Thymus (tissue), 11 donors: Measurements from ENCODE around the gene SLC1A4. TPM values are rescaled to one million over a fixed set of nuclear protein-coding genes. Genes with fewer than 3 reads are reported as not detected.
A peak's percentile ranks its signal among the peaks of the same experiment; 100 is the strongest.

Experiments
- DNase-seq, 9 donors: peaks; one replicate each; pipeline ENCODE4 v3.0.0-alpha.2; 2013; ENCODE audit warnings: low spot score in 9 of 9, low read depth in 6 of 9, missing footprints in 1 of 9
- H3K27ac ChIP-seq, 2 donors: one replicate each; pipeline ENCODE4 v1.5.1; 2013; ENCODE audit warnings: control low read depth in 1 of 2, low read depth in 1 of 2, low read length in 1 of 2, mild to moderate bottlenecking in 1 of 2, moderate library complexity in 1 of 2
- H3K27me3 ChIP-seq, 2 donors: one replicate each; pipeline ENCODE4 v1.5.1; 2013; ENCODE audit warnings: low read length in 1 of 2; ENCODE audit not compliant: control insufficient read depth in 2 of 2, insufficient read depth in 1 of 2
- H3K36me3 ChIP-seq, 2 donors: one replicate each; pipeline ENCODE4 v1.5.1; 2013; ENCODE audit warnings: low read length in 1 of 2, mild to moderate bottlenecking in 1 of 2, moderate library complexity in 1 of 2; ENCODE audit not compliant: control insufficient read depth in 2 of 2, insufficient read depth in 2 of 2
- H3K4me1 ChIP-seq, 2 donors: one replicate each; pipeline ENCODE4 v1.5.1; 2013; ENCODE audit warnings: low read length in 2 of 2; ENCODE audit not compliant: control insufficient read depth in 2 of 2, insufficient read depth in 2 of 2
- H3K4me3 ChIP-seq, 2 donors: one replicate each; pipeline ENCODE4 v1.5.1; 2013; ENCODE audit warnings: low read length in 2 of 2, control low read depth in 1 of 2, mild to moderate bottlenecking in 1 of 2
- H3K9me3 ChIP-seq, 2 donors: one replicate each; pipeline ENCODE4 v1.5.1; 2013; ENCODE audit warnings: low read length in 1 of 2, mild to moderate bottlenecking in 1 of 2; ENCODE audit not compliant: control insufficient read depth in 2 of 2, insufficient read depth in 1 of 2
- WGBS: extraction: QIAGEN DNeasy Blood & Tissue Kit; methylation state at CpG from one replicate; pipeline ENCODE4 v1.1.7; 2013; 5-methylcytosine and 5-hydroxymethylcytosine counted together
- polyA plus RNA-seq: library from polyadenylated mRNA; stranded (reverse); fragments of 200-250 nt; gene quantifications from one replicate; pipeline ENCODE4 v1.2.3, GENCODE V29; 2013
- total RNA-seq: library from RNA; stranded (reverse); fragments of 120-200 nt; gene quantifications from one replicate; pipeline ENCODE4 v1.2.4, GENCODE V29; 2013
- donor health status: healthy.

Gene SLC1A4
- total and polyA plus RNA-seq, 2 donors = 4.9 to 12.5 TPM

DNA sequence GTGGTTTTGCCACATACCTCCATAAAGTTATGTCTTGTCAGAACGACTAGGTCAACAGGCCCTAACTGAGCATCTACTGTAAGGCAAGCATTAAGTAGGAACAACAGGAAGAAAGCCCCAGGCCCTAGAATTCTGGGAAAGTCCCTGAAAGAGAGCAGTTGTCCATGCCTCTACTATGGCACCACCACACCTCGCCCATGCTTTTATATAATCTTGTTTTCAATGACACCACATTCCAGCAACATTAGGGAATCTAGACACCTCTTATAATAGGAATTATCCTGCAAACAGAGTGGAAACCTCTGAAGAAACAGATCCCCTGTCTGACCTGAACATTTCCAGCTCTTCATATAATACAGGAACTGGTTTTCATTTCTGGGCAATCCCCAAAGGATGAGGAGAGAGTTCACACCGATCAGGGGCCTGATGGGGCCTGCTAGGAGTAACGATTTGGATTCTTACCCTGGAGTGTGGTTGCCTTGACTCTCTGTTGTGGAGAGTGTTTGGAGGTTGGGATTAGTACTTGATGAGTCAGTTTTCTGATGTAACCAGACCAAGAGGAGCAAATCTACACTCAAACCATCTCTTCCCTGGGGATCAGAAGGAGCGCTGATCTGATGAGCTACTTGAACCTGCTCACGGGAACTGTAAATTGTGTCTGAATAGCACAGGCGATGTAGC lies 35.1 kb downstream of the SLC1A4 start:
- DNase-seq = no peak
- Histone ChIP-seq H3K27me3 (no peaks in the 10 kb centered on the region), H3K4me1 (peaks cover 9 to 13% of the 10 kb centered on the region in 2 donors), H3K9me3 (no peaks in the 10 kb centered on the region), H3K27ac (no peak overlapping the region), H3K36me3 (peaks cover 39 to 55% of the 10 kb centered on the region in 2 donors), H3K4me3 (no peak overlapping the region)
- 97% methylated on average over 7 of the region's 7 CpGs for WGBS

DNA sequence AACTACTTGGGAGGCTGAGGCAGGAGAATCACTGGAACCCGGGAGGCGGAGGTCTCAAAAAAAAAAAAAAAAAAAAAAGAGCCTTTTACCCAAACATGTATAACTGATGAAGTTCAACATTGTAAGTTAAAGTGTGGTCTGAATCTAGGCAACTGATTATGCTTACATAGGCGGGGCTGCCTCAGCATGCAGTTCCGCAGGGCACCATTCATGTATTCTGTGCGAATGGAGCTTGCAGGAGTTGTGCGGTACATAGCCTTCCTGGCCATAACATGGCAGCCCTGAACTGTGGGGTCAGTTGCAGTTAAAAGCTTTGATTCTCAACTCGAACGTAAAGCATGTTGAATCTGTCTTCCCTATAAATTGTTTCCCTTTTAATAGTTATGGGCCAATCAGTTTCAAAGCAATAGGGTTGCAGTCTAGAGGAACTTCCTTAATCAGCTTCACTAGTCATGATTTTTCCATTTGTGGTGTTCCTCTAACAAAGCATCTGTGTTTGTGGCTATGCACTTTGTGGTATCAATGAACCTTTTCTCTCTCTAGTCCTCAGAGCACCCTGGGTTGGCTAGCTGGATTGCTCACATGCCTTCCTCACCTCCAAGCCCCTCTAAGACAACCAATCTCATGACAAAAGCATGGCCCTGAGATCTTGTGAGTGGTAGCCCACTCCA lies 36.4 kb downstream of the SLC1A4 start:
- Histone ChIP-seq H3K4me1 (peaks cover 14 to 26% of the 10 kb centered on the region in 2 donors), H3K36me3 (peaks cover 26 to 44% of the 10 kb centered on the region in 2 donors)

DNA sequence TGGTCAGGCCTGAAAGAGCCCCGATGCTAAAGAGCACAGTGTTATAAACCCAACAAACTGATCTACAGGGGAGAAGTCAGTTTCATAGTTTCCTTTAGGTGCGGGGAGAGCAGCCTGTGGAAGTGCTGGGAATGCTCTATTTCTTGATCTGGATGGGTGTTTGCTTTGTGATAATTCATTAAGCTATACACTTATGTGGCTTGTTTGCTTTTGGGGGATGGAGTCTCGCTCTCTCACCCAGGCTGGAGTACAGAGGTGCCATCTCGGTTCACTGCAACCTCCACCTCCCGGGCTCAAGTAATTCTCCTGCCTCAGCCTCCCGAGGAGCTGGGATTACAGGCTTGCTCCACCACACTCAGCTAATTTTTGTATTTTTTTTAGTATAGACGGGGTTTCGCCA lies 37.0 kb downstream of the SLC1A4 start:
- no peak for DNase-seq
- H3K27ac ChIP-seq = no peak overlapping the region
- peaks cover 19 to 32% of the 10 kb centered on the region in 2 donors for H3K4me1 ChIP-seq
- H3K36me3 ChIP-seq = peaks cover 20 to 38% of the 10 kb centered on the region in 2 donors
- no peak overlapping the region for H3K4me3 ChIP-seq
- no peaks in the 10 kb centered on the region for H3K9me3 ChIP-seq
- whole genome bisulfite sequencing = 97% methylated on average over 8 of the region's 8 CpGs
- H3K27me3 ChIP-seq = no peaks in the 10 kb centered on the region

More for the DNA sequence above, 36.4 kb downstream of the SLC1A4 start:
- DNase-seq = no peak
- Histone ChIP-seq H3K4me3 (no peak overlapping the region), H3K27me3 (no peaks in the 10 kb centered on the region), H3K27ac (no peak overlapping the region), H3K9me3 (no peaks in the 10 kb centered on the region)
- 80% methylated on average over 8 of the region's 8 CpGs for WGBS

DNA sequence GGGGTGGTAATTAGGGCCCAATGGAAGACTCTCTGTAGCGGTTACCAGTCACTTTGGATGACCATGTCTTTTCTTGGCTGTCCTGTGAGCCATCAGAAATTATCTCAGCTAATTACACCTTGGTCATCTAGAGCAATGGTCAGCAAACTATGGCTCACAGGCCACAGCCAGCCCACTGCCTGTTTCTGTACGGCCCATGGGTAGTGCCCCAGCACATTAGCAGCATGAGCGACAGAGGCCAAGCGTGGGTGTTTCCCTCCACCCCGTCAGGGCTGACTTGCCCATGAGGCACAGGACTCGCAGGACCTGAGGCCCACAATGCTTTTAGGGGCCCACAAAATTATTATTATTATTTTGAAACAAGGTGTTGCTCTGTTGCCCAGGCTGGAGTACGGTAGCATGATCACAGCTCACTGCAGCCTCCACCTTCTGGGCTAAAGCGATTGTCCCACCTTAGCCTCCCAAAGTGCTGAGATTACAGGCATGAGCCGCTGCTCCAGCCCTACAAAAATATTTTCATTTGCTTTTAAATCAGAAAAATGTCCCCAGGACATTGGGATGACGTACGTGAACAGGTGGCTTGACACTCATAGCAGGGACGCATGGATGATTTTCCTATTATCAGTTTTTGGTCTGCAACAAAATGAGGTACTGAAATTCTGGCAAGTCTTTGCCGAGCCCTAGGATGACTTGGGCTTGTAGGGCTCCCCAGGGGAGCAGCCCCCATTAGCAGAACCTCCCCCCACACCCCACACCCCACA lies 37.7 kb downstream of the SLC1A4 start:
- DNase-seq = no peak
- peaks cover 15 to 31% of the 10 kb centered on the region in 2 donors for H3K36me3 ChIP-seq
- H3K4me3 ChIP-seq = no peak overlapping the region
- no peaks in the 10 kb centered on the region for H3K27me3 ChIP-seq
- no peaks in the 10 kb centered on the region for H3K9me3 ChIP-seq
- 97% methylated on average over 13 of the region's 13 CpGs for WGBS
- no peak overlapping the region for H3K27ac ChIP-seq
- H3K4me1 ChIP-seq = peaks cover 22 to 39% of the 10 kb centered on the region in 2 donors

DNA sequence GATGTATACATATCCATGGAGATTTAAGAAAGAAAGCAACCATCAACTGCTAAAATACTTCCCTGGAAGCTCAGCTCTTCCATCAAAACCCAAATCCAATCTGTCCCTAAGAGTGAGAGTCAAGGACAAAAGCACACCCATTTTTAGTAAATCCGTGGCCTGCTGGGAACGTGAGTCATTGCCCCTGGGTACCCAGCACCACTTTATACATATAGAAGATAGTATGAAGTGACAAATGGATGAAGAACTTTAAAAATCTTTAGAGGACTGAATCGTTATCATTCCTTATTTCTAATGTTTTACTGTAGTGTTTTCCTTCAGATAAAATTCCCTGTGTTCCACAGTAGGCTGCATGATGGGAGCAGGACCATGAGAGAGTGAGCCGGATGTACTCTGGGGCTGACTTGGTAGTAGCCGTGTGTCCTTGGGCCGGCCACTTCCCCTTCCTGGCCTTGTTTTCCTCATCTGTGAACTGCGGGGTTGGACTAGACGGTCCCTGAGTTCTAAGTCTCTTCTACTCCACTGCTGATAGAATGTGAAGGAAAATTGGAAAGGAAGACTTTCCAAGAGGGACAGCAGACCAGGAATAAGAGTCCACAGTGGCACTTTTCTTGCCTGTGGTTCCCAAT lies 38.5 kb downstream of the SLC1A4 start:
- H3K4me3 ChIP-seq = no peak overlapping the region
- no peak overlapping the region for H3K27ac ChIP-seq
- peaks cover 7 to 22% of the 10 kb centered on the region in 2 donors for H3K36me3 ChIP-seq
- H3K9me3 ChIP-seq = no peaks in the 10 kb centered on the region
- no peak for DNase-seq
- H3K4me1 ChIP-seq = peaks cover 29 to 48% of the 10 kb centered on the region in 2 donors
- H3K27me3 ChIP-seq = no peaks in the 10 kb centered on the region
- 97% methylated on average over 8 of the region's 8 CpGs for WGBS

DNA sequence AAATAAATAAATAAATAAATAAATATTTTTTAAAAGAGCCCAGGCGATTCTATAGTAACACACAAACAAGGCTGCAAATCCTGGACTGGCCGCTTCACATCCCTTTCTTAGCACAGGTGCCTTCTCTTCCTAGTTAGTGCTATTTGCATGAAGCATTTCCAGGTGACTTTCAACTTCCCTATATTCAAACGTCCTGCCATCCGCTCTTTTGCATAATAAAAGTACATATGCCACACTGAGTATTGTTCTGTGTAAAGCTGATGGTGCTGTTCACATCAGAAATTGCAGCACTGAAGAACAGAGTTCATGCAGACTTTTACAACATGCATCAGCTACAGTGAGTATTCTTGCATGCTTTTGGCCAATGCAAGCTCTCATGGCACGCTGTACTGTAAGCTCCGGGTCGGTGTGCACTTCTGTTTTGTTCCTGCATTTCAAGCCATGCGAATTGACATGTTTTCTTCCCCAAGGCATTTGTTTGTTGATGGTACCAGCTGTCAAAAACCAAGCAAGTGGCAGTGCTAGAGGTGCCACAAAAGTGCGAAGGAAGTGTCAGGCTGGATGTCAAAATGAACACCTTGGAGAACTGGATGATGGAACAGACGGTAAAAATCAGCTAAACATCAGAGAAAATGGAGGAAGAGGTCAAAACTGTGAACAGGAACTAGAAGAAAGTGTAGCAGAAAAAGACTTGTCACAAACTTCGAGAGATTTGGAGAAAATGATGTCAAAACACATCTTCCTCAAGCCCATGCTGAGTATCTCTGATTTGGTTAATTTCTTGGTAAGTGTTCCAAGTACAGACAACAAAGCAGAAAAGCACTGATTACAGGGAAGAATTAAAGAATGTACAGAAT lies 41.5 kb downstream of the SLC1A4 start:
- no peaks in the 10 kb centered on the region for H3K27me3 ChIP-seq
- no peak overlapping the region for H3K4me3 ChIP-seq
- peak overlapping the region; percentile 46 to 93 for H3K27ac ChIP-seq
- no peaks in the 10 kb centered on the region for H3K9me3 ChIP-seq
- peak in 1 of 9 donors; percentile 9 for DNase-seq
- 69% methylated on average over 11 of the region's 11 CpGs for WGBS
- peaks cover 29 to 48% of the 10 kb centered on the region in 2 donors for H3K4me1 ChIP-seq
- no peaks in the 10 kb centered on the region for H3K36me3 ChIP-seq

DNA sequence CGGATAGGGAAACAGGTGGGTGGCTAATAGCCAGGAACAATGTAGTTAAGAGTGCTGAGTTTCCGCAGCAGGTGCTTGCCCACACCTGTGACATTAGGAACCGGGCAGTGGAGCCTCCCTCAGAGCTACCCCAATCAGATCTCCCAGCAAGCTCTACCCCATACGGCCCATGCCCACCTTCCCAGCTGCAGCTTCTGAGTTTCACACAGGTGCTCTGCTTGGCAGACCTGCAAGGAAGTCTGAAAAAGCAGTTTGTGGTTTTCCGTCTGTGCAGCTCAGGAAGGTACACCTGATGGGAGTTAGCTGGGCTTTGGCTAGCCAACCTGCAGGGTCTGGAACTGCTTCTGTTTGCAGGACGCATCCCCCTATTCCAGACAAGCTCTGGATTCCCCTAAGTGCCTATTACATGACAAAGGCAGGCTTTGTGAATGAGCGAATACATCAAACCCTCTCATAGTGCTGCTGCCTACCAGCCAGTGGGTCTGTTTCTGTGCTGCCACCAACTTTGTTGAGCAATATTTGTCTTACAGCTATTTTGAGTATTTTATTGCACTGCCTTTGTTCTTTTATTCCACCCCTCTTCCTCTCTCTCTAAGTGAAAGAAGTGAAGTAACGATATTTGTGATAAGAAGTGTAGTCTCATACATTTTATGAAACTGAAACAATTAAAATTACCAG lies 42.3 kb downstream of the SLC1A4 start:
- Histone ChIP-seq H3K4me1 (peaks cover 23 to 44% of the 10 kb centered on the region in 2 donors), H3K4me3 (no peak overlapping the region), H3K27ac (peak overlapping the region; percentile 1 to 93), H3K36me3 (no peaks in the 10 kb centered on the region), H3K9me3 (no peaks in the 10 kb centered on the region), H3K27me3 (no peaks in the 10 kb centered on the region)
- WGBS = 2% methylated on average over 8 of the region's 8 CpGs
- peak in 8 of 9 donors; percentile 50 to 90 (median 77) for DNase-seq
